PC-9 (cell line): ENCODE results near the gene HSPA9. TPM values are rescaled to one million over a fixed set of nuclear protein-coding genes. Genes with fewer than 3 reads are reported as not detected.
A peak's percentile ranks its signal among the peaks of the same experiment; 100 is the strongest.

Experiments used
- BruUV-seq: library from RNA; stranded (reverse); fragments of 400-500 nt; replicated peaks from 2 replicates; lab custom pipeline; 2021; lab: Mats Ljungman, UMichigan
- CTCF ChIA-PET: fragments of 300-600 bp; sonication (Branson Sonifier 250); formaldehyde crosslinking; loops from one replicate; lab custom pipeline; 2022; ENCODE audit warnings: antibody characterized with exemption; lab: Charles Lee
- POLR2A ChIA-PET: fragments of 300-600 bp; sonication (Branson Sonifier 250); formaldehyde crosslinking; loops from one replicate; lab custom pipeline; 2022; ENCODE audit warnings: antibody characterized with exemption; ENCODE audit not compliant: unreplicated experiment; lab: Charles Lee
- DNase-seq, 2 experiments: peaks; one replicate each; pipeline versions ENCODE4 v3.0.0 to v3.0.0-alpha.2; 2015 to 2022; ENCODE audit warnings: mixed read lengths in 1 of 2
- H2AFZ ChIP-seq: fragments of 200-600 bp; sonication (generic); 2 replicates; pipeline ENCODE4 v1.8.1; 2017; ENCODE audit warnings: antibody characterized with exemption
- H3F3A ChIP-seq: fragments of 200-600 bp; sonication (generic); 2 replicates; pipeline ENCODE4 v1.8.1; 2017; ENCODE audit warnings: antibody characterized with exemption, mild to moderate bottlenecking, low read depth; ENCODE audit not compliant: insufficient read depth
- H3K27ac ChIP-seq: fragments of 200-600 bp; sonication (generic); 2 replicates; pipeline ENCODE4 v1.6.1; 2016; ENCODE audit warnings: mixed run types
- H3K27me3 ChIP-seq: fragments of 200-600 bp; sonication (generic); 2 replicates; pipeline ENCODE4 v1.6.1; 2016; ENCODE audit warnings: low read depth, mixed run types; ENCODE audit not compliant: insufficient read depth
- H3K36me3 ChIP-seq: fragments of 200-600 bp; sonication (generic); 2 replicates; pipeline ENCODE4 v1.6.1; 2016; ENCODE audit warnings: low read depth, mixed run types
- H3K4me1 ChIP-seq: fragments of 200-600 bp; sonication (generic); replicated peaks from 2 replicates; pipeline ENCODE4 v1.6.1; 2016; ENCODE audit warnings: mixed run types; ENCODE audit not compliant: insufficient read depth
- H3K4me2 ChIP-seq: fragments of 200-600 bp; sonication (generic); 2 replicates; pipeline ENCODE4 v1.6.1; 2017; ENCODE audit warnings: mixed run types
- H3K4me3 ChIP-seq: fragments of 200-600 bp; sonication (generic); 2 replicates; pipeline ENCODE4 v1.6.1; 2016; ENCODE audit warnings: mixed run types
- H3K79me2 ChIP-seq: fragments of 200-600 bp; sonication (generic); 2 replicates; pipeline ENCODE4 v1.6.1; 2017; ENCODE audit warnings: low read depth, mixed run types
- H3K9me2 ChIP-seq: fragments of 200-600 bp; sonication (generic); 2 replicates; pipeline ENCODE4 v1.8.1; 2017; ENCODE audit warnings: mild to moderate bottlenecking; ENCODE audit not compliant: insufficient read depth
- H3K9me3 ChIP-seq: fragments of 200-600 bp; sonication (generic); 2 replicates; pipeline ENCODE4 v1.8.1; 2016; ENCODE audit warnings: low read depth; ENCODE audit not compliant: insufficient read depth
- H4K20me1 ChIP-seq: fragments of 200-600 bp; sonication (generic); 2 replicates; pipeline ENCODE4 v1.8.1; 2017; ENCODE audit not compliant: insufficient read depth
- CTCF ChIP-seq: fragments of 200-600 bp; sonication (generic); conservative IDR thresholded peaks from 2 replicates; pipeline ENCODE4 v1.6.1; 2017; ENCODE audit warnings: mixed run types, antibody characterized with exemption, mild to moderate bottlenecking, moderate library complexity
- EZH2 ChIP-seq: fragments of 200-600 bp; sonication (generic); IDR thresholded peaks from 2 replicates; pipeline ENCODE4 v1.8.0; 2017; ENCODE audit warnings: antibody characterized with exemption, low read depth
- intact Hi-C: fragments of 100-400 bp; cut with micrococcal nuclease; formaldehyde crosslinking; loops from one replicate; pipeline ENCODE4 v1.10.0; 2022; ENCODE audit not compliant: unreplicated experiment
- total RNA-seq: library from RNA; stranded (reverse); gene quantifications from 2 replicates; pipeline ENCODE4 v1.2.3, GENCODE V29; 2021

The HSPA9 gene
- total RNA-seq, 1 experiment from 2014 or later, result 256 TPM

- H3K9me2 ChIP-seq, result no peaks in the 10 kb centered on the region
- no peak overlapping the region for H3K4me3 ChIP-seq
- H4K20me1 ChIP-seq, result peaks cover 11% of the 10 kb centered on the region
- ChIA-PET POLR2A (no interaction called here), CTCF (interaction anchor here (0.6 to 0.7 kb wide), 2 partner anchors 17 to 365 kb away, joined by 3 to 4 read pairs; no protein-coding TSS in a partner anchor)
- H3K4me1 ChIP-seq, result peaks cover 21% of the 10 kb centered on the region
- peaks cover 52% of the 10 kb centered on the region; the same call in 1 of the 2 replicates for H3F3A ChIP-seq
- peak overlapping the region; percentile 18; the same call in 1 of the 2 replicates for H3K27ac ChIP-seq
- H2AFZ ChIP-seq, result no peak overlapping the region
- no TSS peak for BruUV-seq
- DNase-seq, result no peak
- no peak for TF ChIP-seq EZH2
- TF ChIP-seq CTCF, result no peak
- intact Hi-C loops, result loop anchor here (10.0 kb wide), 1 partner anchor 361 kb away; no protein-coding TSS in a partner anchor
- H3K27me3 ChIP-seq, result no peaks in the 10 kb centered on the region
- H3K4me2 ChIP-seq, result peak overlapping the region; percentile 97
- H3K36me3 ChIP-seq, result peaks cover 18% of the 10 kb centered on the region; the same call in 1 of the 2 replicates
- no peaks in the 10 kb centered on the region for H3K9me3 ChIP-seq
- H3K79me2 ChIP-seq, result peaks cover 78% of the 10 kb centered on the region
These were observed 29.2 kb downstream of the HSPA9 start for GRCh38 chr5:138545919-138546562.

GRCh38 chr5:138544181-138545134 lies 30.7 kb downstream of the HSPA9 start:
- H2AFZ ChIP-seq, result peak overlapping the region; percentile 69
- peak overlapping the region; percentile 77 for H3K27ac ChIP-seq
- no TSS peak for BruUV-seq
- POLR2A ChIA-PET, result no interaction called here
- CTCF ChIA-PET, result no interaction called here
- peaks cover 47% of the 10 kb centered on the region; the same call in 1 of the 2 replicates for H3F3A ChIP-seq
- peaks cover 27% of the 10 kb centered on the region for H4K20me1 ChIP-seq
- intact Hi-C loops, result loop anchor here (10.0 kb wide), 1 partner anchor 360 kb away; no protein-coding TSS in a partner anchor
- H3K4me2 ChIP-seq, result peak overlapping the region; percentile 97
- no peaks in the 10 kb centered on the region for H3K9me3 ChIP-seq
- peak overlapping the region; percentile 66 for H3K4me3 ChIP-seq
- peaks cover 92% of the 10 kb centered on the region for H3K79me2 ChIP-seq
- DNase-seq, result no peak
- no peaks in the 10 kb centered on the region for H3K9me2 ChIP-seq
- TF ChIP-seq EZH2 (no peak), CTCF (no peak)
- H3K27me3 ChIP-seq, result no peaks in the 10 kb centered on the region
- H3K4me1 ChIP-seq, result peaks cover 36% of the 10 kb centered on the region
- peaks cover 31% of the 10 kb centered on the region for H3K36me3 ChIP-seq

- H3F3A ChIP-seq, result peaks cover 46% of the 10 kb centered on the region; the same call in 1 of the 2 replicates
- H3K27me3 ChIP-seq, result no peaks in the 10 kb centered on the region
- H3K4me2 ChIP-seq, result peak overlapping the region; percentile 97
- H3K9me3 ChIP-seq, result no peaks in the 10 kb centered on the region
- peaks cover 36% of the 10 kb centered on the region for H3K36me3 ChIP-seq
- H3K79me2 ChIP-seq, result peaks cover 93% of the 10 kb centered on the region
- TF ChIP-seq CTCF (no peak), EZH2 (no peak)
- TSS peak; percentile 83 for BruUV-seq
- peak overlapping the region; percentile 77 for H3K27ac ChIP-seq
- DNase-seq, result no peak
- H2AFZ ChIP-seq, result peak overlapping the region; percentile 69
- H3K9me2 ChIP-seq, result no peaks in the 10 kb centered on the region
- intact Hi-C loops, result loop anchor here (1.0 to 10.0 kb wide), 3 partner anchors 32 to 359 kb away; partner anchors contain the start of genes EGR1 and HSPA9
- ChIA-PET CTCF (no interaction called here), POLR2A (interaction anchor here (0.5 to 1.1 kb wide), 5 partner anchors 15 to 197 kb away, joined by 3 to 8 read pairs (median 7); partner anchors contain the start of gene HSPA9)
- peak overlapping the region; percentile 66 for H3K4me3 ChIP-seq
- peaks cover 44% of the 10 kb centered on the region for H3K4me1 ChIP-seq
- peaks cover 34% of the 10 kb centered on the region for H4K20me1 ChIP-seq
These were observed 31.5 kb downstream of the HSPA9 start for GRCh38 chr5:138543730-138544104.
